Left kidney (tissue), 8 donors: Measurements from ENCODE around the gene CFI. TPM values are rescaled to one million over a fixed set of nuclear protein-coding genes. Genes with fewer than 3 reads are reported as not detected.

Experiments
- DNase-seq: peaks from one replicate; pipeline ENCODE4 v3.0.0-alpha.2; 2013
- long read RNA-seq, 8 donors: transcript quantifications; one replicate each; lab custom pipeline, GENCODE V29; 2026
- polyA plus RNA-seq: library from polyadenylated mRNA; unstranded; fragments of 120-200 nt; gene quantifications from one replicate; pipeline ENCODE4 v1.2.1, GENCODE V29; 2013; ENCODE audit not compliant: insufficient read length

CFI gene
- 105 TPM for polyA plus RNA-seq
- long read RNA-seq, donor 1, partial matches to known transcripts: 0 of 6 reads
- long read RNA-seq, donor 1, other reads (novel, unspliced or antisense): 0 of 6 reads
- long read RNA-seq, donor 2, transcript CFI-204 (3 exons, 667 nt): major isoform, 9 of 9 reads
- long read RNA-seq, donor 2, partial matches to known transcripts: 0 of 9 reads
- long read RNA-seq, donor 2, other reads (novel, unspliced or antisense): 0 of 9 reads
- long read RNA-seq, donor 3, transcript CFI-204 (3 exons, 667 nt): major isoform, 6 of 7 reads
- long read RNA-seq, donor 3, partial matches to known transcripts: 0 of 7 reads
- long read RNA-seq, donor 3, other reads (novel, unspliced or antisense): 0 of 7 reads
- long read RNA-seq, donor 4: 0 reads
- long read RNA-seq, donor 5, transcript CFI-201 (13 exons, 2,159 nt): major isoform, 5 of 48 reads
- long read RNA-seq, donor 5, partial matches to known transcripts: 35 of 48 reads
- long read RNA-seq, donor 5, other reads (novel, unspliced or antisense): 0 of 48 reads
- long read RNA-seq, donor 6, partial matches to known transcripts: 9 of 12 reads
- long read RNA-seq, donor 6, other reads (novel, unspliced or antisense): 0 of 12 reads
- long read RNA-seq, donor 7, transcript CFI-204 (3 exons, 667 nt): major isoform, 7 of 23 reads
- long read RNA-seq, donor 7, partial matches to known transcripts: 11 of 23 reads
- long read RNA-seq, donor 7, other reads (novel, unspliced or antisense): 0 of 23 reads
- long read RNA-seq, donor 8, partial matches to known transcripts: 0 of 9 reads
- long read RNA-seq, donor 8, other reads (novel, unspliced or antisense): 0 of 9 reads

DNA sequence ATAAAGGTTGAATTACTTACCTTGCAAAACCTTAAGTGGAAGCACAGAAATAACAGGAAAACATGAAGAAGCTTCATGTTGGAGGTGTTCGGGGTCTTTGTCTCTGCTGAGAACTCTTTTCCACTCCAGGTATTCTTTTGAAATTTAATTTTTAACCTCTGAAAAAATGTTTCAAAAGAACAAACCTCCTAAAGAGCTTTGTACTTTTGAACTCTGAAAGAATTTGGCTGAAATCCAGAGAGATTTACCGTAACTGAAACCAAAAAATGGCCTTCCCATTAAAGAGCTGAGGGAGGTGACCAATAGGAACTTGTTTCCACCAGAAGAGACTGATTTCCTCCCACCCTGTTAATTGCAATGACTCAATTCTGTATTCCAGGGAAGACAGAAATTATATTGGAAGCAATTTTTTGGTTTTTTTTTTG lies at the start of gene CFI:
Gene CFI, minus strand, starts transcription at position 105 of the 425 bp plus-strand sequence. Its CDS starts 28 bp downstream, at position 77.
- peak; percentile 66 for DNase-seq

DNA sequence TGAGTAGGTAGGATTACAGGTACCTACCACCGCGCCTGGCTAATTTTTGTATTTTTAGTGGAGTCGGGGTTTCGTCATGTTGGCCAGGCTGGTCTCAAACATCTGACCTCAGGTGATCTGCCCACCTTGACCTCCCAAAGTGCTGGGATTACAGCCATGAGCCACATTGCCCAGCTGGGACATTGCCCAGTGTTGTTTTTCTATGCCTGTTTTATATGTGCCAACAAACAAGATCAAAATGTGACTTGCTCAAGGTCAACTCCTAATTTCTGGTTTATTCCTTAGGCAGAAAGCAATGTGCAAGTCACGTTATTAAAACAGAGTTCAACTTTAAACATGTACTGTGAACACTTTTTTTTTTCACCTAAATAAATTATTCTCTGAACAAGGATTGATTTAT lies 48.8 kb upstream of the CFI start:
- no peak for DNase-seq

DNA sequence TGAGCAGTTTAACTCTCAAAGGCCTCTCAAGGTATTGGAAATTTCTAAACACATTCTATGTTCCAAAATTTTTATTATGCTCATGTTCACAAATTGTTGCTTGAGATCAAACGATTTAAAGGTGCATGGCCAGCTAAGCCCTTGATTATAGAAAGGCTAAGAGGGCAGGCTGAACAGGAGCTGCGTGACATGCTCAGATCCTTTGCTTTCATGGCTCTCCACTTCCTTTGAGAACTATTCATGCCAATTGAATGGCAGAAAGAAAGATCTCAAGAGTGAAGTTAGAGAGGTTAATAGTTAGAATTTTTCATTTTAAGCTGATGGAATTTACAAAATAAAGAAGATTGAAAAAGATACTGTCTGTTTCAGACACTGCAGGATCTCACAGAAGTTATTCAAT lies 46.7 kb upstream of the CFI start:
- DNase-seq: no peak

- DNase-seq: no peak
Measured at GRCh38 chr4:109847896-109848442, 46.2 kb upstream of the CFI start, which contains the start of gene LRIT3. Gene LRIT3 (plus strand): TSS chr4:109848107. CDS start chr4:109848202, 95 bp downstream.

DNA sequence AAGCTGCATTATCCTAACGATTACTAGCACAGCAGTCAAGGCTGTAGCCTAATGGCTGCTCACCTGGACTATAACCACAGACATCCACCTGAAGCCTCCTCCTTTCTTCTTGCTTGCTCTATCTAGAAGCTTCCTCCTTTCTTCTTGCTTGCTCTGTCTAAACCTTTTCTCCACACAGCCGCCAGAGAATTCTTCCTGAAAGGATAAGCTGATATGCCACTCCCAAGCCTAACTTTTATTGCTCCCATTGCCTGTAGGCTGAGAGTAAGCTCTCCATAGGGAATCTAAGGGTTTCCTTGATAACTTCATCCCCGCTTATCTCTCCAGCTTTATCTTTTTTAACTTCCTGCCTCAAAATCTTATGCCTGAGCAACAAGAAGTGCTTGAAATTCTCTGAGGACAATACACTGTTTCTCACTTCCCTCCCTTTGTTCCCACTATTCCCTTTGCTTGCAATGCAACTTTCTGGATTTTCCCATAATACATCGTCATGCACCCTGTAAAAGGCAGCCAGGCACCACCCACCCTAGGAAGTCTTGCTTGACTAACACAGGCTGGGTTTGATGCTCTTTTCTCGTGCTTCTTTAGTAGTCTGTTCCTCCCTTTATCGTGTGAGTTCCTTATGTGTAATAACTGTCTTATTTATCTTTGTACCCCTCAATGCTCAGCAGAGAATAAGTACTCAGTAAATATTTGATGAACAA lies 44.7 kb upstream of the CFI start:
- DNase-seq: no peak

GRCh38 chr4:109836985-109837384 lies 35.2 kb upstream of the CFI start:
- DNase-seq: no peak

- DNase-seq: no peak
Measured at GRCh38 chr4:109833756-109834155, 32.0 kb upstream of the CFI start.

- DNase-seq: no peak
Measured at GRCh38 chr4:109827672-109828071, 25.9 kb upstream of the CFI start, which contains the start of gene RRH. Gene RRH (plus strand): TSS chr4:109827972. CDS start chr4:109828028, 56 bp downstream.

- no peak for DNase-seq
Measured at GRCh38 chr4:109826719-109827118, 24.9 kb upstream of the CFI start.

DNA sequence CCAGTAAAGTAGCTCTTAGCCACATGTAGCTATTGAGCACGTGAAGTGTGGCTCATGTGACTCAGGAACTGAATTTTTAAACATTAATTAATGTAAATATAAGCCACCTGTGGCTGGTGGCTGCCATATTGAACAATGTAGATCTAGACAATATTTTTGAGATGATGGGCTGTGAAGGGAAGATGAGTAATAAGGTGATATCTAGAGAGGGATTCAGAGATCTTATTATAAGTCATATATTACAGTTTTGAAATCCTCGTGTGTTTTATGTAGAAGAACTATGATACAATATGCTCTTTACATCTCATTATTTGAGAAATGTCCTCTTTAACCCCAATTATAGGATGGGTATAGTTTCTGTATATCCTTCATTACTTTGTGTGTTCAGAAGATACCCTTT lies 19.4 kb upstream of the CFI start:
- DNase-seq: no peak

DNA sequence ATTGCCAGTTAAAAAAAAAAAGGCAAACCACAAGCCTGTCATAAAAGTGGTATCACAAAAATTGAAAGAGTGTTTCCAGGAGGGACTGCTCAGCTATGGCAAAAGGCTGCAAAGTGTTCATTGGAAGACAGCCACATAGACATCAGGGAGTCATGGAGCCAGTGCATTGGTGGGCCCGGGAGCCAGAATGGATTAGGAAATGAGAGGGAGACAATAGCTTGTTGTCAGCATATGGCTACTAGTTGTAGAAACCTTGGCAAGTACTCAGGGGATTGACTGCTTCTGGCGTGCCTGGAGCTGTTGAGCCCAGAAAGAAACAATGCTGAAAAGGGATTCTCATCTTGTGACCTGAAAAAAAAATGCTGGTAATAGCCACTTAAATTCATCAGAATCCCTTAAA lies 18.8 kb upstream of the CFI start:
- DNase-seq: no peak

DNA sequence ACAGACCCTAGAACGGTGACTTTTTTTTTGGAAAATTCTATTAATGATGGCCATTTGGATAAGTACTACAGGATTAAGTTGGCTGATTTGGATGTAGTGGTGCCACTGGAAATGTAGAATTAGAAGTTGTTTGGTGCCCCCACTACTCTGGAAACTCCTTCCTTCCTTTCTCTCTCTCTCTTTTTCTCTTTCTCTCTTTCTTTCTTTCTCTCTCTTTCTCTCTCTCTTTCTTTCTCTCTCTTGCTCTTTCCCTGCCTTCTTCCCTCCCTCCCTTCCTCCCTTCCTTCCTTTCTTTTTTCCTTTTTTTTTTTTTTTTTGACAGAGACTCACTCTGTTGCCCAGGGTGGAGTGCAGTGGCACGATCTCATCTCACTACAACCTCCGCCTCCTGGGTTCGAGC lies 16.5 kb upstream of the CFI start:
- no peak for DNase-seq

- DNase-seq: no peak
Measured at GRCh38 chr4:109816894-109817293, 15.1 kb upstream of the CFI start.

- DNase-seq: no peak
Measured at GRCh38 chr4:109816082-109816442, 14.3 kb upstream of the CFI start.

- peak; percentile 93 for DNase-seq
Measured at GRCh38 chr4:109815151-109816081, 13.6 kb upstream of the CFI start, which contains the start of gene GAR1. Gene GAR1 (plus strand): TSS chr4:109815762. CDS start chr4:109816165, 403 bp downstream.

GRCh38 chr4:109811707-109812106 lies 9.9 kb upstream of the CFI start:
- DNase-seq: no peak

- DNase-seq: no peak
Measured at GRCh38 chr4:109810552-109811387, 9.0 kb upstream of the CFI start.

- DNase-seq: no peak
Measured at GRCh38 chr4:109809655-109810054, 7.9 kb upstream of the CFI start.

DNA sequence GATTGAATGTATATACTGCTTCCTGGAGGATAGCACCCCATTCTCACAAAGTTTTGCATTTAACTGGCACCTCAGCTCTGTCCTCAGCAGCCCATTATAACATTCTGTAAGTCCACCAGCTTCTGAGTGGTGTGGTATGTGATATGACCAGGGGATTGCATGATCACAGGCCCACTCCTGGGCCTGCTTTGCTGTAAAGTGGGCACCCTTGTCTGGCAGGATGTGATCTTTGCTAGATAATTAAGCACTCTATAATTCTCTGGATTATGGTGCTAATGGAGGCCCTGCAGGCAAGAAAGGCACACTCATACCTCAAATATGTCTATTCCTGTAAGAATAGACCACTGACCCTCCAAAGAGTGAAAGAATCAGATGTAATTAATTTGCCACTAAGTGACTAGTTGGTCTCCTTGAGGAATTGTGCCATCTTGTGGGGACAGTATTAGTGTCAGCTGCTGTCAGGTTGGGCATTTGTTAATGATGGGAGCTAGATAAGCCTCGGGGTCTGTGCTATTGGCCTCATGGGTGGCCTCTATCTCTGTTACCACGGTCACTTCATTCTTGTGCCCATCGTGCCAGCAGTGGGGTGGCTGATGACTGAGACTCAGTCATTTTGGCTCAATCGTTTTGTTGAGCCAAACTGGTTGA lies 2.2 kb upstream of the CFI start:
- peak; percentile 45 for DNase-seq
